ENCODE results near the gene ABLIM2.

The ABLIM2 gene

DNA sequence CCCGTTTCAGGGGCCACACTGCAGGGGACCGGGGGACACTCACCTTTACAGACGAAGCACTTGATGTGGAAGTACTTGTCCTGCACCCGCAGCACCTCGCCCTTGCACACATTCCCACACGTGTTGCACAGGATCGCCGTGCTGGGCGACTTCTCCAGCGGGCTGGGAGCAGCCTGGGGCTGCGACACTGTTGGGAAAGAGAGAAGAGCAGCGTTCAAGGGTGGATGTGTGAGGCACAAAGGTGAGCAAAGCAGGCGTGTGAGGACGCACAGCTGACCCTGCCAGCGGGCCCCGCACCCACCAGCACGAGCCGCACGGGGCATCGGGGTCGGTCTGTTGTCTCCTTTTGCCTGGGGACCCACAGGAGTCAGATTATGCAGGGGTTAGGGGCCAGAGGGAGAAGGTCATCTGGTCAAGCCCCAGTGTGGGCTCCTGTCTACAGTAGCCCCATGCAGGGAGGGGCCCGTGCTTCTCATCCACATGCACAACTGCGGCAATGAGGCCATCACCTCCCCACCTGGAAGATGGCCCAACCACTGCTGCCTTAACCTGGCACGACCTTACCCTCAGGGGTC is 52.1 kb downstream of the ABLIM2 start:
- TF ChIP-seq, protein P1, sequence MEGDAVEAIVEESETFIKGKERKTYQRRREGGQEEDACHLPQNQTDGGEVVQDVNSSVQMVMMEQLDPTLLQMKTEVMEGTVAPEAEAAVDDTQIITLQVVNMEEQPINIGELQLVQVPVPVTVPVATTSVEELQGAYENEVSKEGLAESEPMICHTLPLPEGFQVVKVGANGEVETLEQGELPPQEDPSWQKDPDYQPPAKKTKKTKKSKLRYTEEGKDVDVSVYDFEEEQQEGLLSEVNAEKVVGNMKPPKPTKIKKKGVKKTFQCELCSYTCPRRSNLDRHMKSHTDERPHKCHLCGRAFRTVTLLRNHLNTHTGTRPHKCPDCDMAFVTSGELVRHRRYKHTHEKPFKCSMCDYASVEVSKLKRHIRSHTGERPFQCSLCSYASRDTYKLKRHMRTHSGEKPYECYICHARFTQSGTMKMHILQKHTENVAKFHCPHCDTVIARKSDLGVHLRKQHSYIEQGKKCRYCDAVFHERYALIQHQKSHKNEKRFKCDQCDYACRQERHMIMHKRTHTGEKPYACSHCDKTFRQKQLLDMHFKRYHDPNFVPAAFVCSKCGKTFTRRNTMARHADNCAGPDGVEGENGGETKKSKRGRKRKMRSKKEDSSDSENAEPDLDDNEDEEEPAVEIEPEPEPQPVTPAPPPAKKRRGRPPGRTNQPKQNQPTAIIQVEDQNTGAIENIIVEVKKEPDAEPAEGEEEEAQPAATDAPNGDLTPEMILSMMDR (IDR thresholded peaks at IDR 0.05), result no peak

DNA sequence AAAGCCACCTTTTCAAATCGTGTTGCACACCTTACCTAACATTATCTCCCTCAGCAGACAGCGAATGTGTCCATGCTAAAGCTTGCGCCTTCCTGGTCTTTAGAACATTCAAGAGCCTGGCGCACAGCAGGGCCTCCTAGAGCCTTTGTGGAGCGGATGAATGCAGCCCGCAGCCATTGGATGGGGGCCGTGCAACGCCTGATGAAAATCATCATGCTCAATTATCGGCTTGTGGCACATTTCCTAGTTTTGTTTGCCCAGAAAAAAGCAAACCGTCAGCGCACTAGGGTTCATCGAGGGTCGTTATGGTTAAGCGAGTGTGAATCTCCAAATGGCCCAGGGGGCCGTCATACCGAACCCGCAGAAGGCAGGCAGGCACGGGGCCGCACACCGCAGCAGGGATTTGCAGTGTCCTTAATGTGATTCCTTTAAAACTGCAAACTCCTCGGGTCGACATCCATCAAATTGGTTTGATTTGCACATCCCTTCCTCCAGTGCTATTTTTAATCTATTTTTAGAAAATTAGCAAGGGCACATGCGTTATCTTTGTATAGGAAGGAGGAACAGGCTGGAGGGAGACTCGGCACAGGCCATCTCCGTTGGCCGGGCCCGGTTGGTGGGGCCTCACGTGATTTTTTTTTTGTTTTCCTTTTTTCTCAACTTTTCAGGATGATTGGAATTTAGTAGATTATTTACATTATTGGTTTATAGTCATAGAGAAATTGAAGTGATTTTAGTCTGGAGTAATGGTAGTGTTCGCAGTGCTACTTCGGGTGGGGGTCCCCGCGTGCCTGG is 53.1 kb downstream of the ABLIM2 start:
- TF ChIP-seq, protein P1 (IDR thresholded peaks at IDR 0.05), result no peak

DNA sequence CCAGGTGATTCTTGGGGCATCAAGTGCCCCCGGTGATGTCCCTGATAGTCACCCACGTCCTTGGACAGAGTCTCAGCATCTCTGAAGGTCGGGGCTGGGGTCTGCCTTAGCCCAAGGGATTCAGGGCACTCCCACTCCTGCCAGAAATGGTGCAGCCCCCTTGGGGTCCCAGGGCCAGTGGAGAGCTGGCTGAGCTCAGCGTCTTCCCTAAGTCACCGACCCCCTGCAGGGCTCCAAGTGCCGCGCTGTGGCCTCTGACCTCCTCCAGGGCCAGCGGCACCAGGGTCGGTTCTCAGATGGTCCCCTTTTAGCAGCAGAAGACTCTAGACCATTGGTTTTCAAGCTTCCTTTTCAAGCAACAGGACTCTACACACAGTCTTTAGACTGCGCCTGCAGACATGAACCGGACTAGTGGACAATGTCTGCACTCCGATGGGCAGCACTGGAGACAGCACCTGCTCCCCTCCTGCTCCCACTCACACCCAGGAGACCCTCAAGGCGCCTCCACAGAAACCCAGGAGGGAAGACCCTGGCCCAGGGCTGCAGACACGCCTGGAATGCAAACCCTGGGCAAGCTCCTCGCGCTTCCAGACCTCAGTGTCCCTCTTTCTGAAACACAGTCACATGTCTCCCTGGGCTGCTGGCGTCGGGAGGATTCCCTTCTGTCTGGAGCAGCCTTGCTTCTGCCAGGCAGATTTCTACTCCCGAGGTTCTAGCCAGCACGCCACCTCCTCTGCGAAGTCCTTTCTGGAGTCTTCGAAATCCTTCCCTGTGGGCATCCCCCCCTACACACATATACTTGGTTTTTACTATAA is 53.9 kb downstream of the ABLIM2 start:
- TF ChIP-seq, protein P1 (IDR thresholded peaks at IDR 0.05), result no peak

DNA sequence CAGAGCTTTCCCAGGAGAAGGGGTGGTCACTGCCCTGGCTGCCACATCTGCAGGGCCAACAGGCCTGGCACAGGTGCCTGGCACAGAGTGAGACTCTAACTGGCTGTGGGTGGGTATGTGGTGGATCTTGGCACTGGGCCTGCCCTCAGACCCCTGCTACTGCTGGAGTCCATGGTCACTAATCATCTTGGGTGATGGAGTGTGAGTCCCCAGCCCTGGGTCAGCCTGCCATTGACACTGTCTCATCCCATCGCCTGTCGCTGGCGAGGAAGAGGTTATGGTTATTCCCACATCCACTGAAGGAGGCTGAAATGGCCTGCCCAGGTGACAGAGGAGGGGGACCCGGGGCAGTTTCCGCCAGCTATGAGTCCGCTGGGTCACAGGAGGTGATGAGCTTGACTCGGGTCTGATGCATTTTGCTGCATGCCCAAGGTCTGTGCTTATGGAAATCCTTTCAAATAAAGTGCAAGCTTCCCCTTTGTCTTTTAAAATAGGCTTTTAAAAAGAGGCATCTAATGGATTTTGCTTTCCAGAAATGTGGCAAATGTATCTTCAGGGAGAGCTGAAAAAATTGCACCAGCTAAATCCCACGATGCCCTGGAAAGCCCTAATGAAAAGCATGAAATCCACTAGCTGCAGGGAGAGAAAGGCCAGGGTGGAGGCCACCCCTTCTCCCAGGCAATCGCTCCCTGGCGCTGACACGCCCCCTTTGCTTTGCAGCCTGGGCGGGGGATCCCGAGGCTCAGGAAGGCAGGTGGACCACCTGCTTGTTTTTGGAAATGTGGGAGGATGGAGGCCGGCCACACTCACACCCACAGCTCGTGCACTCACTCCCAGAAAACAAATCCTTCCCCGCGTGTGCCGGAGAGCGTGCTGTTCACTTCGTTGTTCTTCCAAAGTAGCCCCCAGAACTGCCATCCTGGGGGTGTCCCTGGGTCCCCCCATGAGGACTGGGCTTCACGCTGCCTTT is 54.9 kb downstream of the ABLIM2 start:
- TF ChIP-seq, protein P1 (IDR thresholded peaks at IDR 0.05), result no peak

DNA sequence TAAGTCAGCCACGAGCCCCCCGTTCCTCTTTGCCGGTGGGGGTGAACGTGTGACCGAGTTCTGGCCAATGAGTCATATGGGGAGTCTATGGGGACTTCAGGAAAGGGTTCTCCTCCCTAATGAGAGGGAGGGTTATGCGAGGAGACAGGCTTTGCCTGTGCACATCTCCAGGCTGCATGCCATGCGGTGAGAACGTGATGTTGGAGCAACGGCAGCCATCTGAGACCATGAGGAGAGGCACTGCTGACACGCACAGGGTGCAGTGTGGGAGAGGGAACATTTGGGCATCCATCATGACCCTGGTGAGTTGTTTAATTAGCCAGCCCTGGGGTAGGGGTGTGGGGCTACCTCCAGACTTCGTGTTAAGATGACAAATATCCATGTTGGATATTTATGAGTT is 55.8 kb downstream of the ABLIM2 start:
- TF ChIP-seq, protein P1 (IDR thresholded peaks at IDR 0.05), result no peak

DNA sequence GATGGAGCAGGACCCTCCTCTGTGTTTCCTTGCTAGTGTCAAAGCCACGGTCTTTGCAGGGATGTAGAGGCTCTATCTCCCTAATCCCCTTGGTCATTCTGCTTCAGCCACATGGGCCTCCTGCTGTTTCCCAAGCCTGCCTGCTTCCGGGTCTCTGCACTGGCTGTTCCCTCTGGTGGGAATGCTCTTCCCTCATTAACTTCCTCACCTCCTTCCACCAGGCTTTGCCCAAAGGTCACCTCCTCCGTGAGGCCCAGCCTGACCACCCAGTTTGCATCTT is 56.6 kb downstream of the ABLIM2 start:
- TF ChIP-seq, protein P1 (IDR thresholded peaks at IDR 0.05), result no peak
